Frontal cortex (tissue), 4 donors: ENCODE data around the gene PIGR. TPM values are rescaled to one million over a fixed set of nuclear protein-coding genes. Genes with fewer than 3 reads are reported as not detected.
"Not testable (repeated sequence)": the region's sequence is repeated elsewhere in the genome, so short reads cannot be mapped to it uniquely, and the experiment has no call there.

Experiments used
- DNase-seq, 2 donors: peaks; one replicate each; pipeline ENCODE4 v3.0.0; 2012; ENCODE audit warnings: low spot score in 2 of 2
- FAIRE-seq: peaks from 2 replicates; lab custom pipeline; 2012; peaks lifted over from hg19 to GRCh38; lab: Jason Lieb, UNC
- total RNA-seq: library from RNA; depleted of rRNA; stranded (reverse); fragments of >200 nt; gene quantifications from one replicate; pipeline ENCODE4 v1.2.3, GENCODE V29; 2014
- donor health status: control.
- donor health status: control.
- donor health status: control.

The PIGR gene
- total RNA-seq, 1 donor from 2014 or later, result not detected

GRCh38 chr1:206939131-206939530, 7.1 kb downstream of the PIGR start:
- DNase-seq, result no peak
- no peak for FAIRE-seq

GRCh38 chr1:206937425-206937824, 8.8 kb downstream of the PIGR start:
- DNase-seq, result no peak
- FAIRE-seq, result no peak

GRCh38 chr1:206935491-206936067, 10.7 kb downstream of the PIGR start:
- FAIRE-seq, result no peak

GRCh38 chr1:206933333-206933945, 12.8 kb downstream of the PIGR start:
- FAIRE-seq (no peak), DNase-seq (no peak)

More at GRCh38 chr1:206935491-206936067, 10.7 kb downstream of the PIGR start:
- no peak for DNase-seq

- no peak for FAIRE-seq
- DNase-seq, result no peak
These were observed 14.1 kb downstream of the PIGR start for GRCh38 chr1:206932177-206932576.

- no peak for FAIRE-seq
These were observed 14.6 kb downstream of the PIGR start for GRCh38 chr1:206931709-206932108.

GRCh38 chr1:206930210-206930798, 16.0 kb downstream of the PIGR start:
- DNase-seq (no peak), FAIRE-seq (no peak)

More at GRCh38 chr1:206931709-206932108, 14.6 kb downstream of the PIGR start:
- DNase-seq, result no peak

GRCh38 chr1:206929524-206929923, 16.7 kb downstream of the PIGR start:
- DNase-seq (no peak), FAIRE-seq (no peak)

GRCh38 chr1:206926286-206926685, 20.0 kb downstream of the PIGR start:
- FAIRE-seq (no peak), DNase-seq (no peak)

GRCh38 chr1:206925106-206925736, 21.0 kb downstream of the PIGR start:
- FAIRE-seq (no peak), DNase-seq (no peak)

GRCh38 chr1:206924592-206925105, 21.6 kb downstream of the PIGR start:
- DNase-seq, result no peak
- no peak for FAIRE-seq

- FAIRE-seq, DNase-seq: not testable (repeated sequence)
These were observed 22.2 kb downstream of the PIGR start for GRCh38 chr1:206923961-206924557.

- FAIRE-seq (no peak), DNase-seq (no peak)
These were observed 23.0 kb downstream of the PIGR start for GRCh38 chr1:206923009-206923960.

GRCh38 chr1:206922524-206922923, 23.7 kb downstream of the PIGR start:
- DNase-seq, result no peak

GRCh38 chr1:206921772-206922265, 24.4 kb downstream of the PIGR start, which contains the start of gene FCMR:
Gene FCMR, minus strand, starts transcription at chr1:206921941. Its CDS starts 87 bp downstream, at chr1:206921854.
- DNase-seq, result no peak
- FAIRE-seq, result no peak

More at GRCh38 chr1:206922524-206922923, 23.7 kb downstream of the PIGR start:
- FAIRE-seq, result no peak

GRCh38 chr1:206918076-206918475, 28.2 kb downstream of the PIGR start:
- FAIRE-seq (no peak), DNase-seq (no peak)

GRCh38 chr1:206916000-206916709, 30.1 kb downstream of the PIGR start:
- no peak for FAIRE-seq

GRCh38 chr1:206915030-206915735, 31.1 kb downstream of the PIGR start:
- FAIRE-seq (no peak), DNase-seq (no peak)

More at GRCh38 chr1:206916000-206916709, 30.1 kb downstream of the PIGR start:
- DNase-seq, result no peak
